GM12878 (cell line): ENCODE results near the gene LEUTX. TPM values are rescaled to one million over a fixed set of nuclear protein-coding genes. Genes with fewer than 3 reads are reported as not detected.

ENCODE experiments used
- ATAC-seq: fragments of 200-7000 bp; cut with Tn5 transposase; 3 replicates; pipeline ENCODE4 v1.9.1; 2020; ENCODE audit warnings: mild to moderate bottlenecking, moderate library complexity
- BruUV-seq: library from RNA; stranded (reverse); fragments of 400-500 nt; replicated peaks from 2 replicates; lab custom pipeline; 2021; lab: Mats Ljungman, UMichigan
- CTCF ChIA-PET: fragments of 300-600 bp; sonication (Branson Sonifier 250); formaldehyde crosslinking; extraction: SDS; loops from one replicate; lab custom pipeline; 2021; ENCODE audit warnings: inconsistent platforms; lab: Yijun Ruan, JAX
- POLR2A ChIA-PET: fragments of 350-600 bp; formaldehyde crosslinking; extraction: SDS; loops from one replicate; lab custom pipeline; 2021; ENCODE audit warnings: inconsistent platforms; lab: Charles Lee
- RAD21 ChIA-PET: fragments of 300-600 bp; sonication (Branson Sonifier 250); formaldehyde crosslinking; loops from one replicate; lab custom pipeline; 2023; ENCODE audit warnings: antibody characterized with exemption; ENCODE audit not compliant: unreplicated experiment; lab: Charles Lee
- SMC1A ChIA-PET: fragments of 300-600 bp; sonication (Branson Sonifier 250); formaldehyde crosslinking; loops from one replicate; lab custom pipeline; 2023; ENCODE audit not compliant: unreplicated experiment, uncharacterized antibody; lab: Charles Lee
- DNase-seq: peaks from one replicate; pipeline ENCODE4 v3.0.0-alpha.2; 2011; ENCODE audit warnings: low read depth, low spot score
- FAIRE-seq: peaks from 3 replicates; lab custom pipeline; 2011; peaks lifted over from hg19 to GRCh38; lab: Jason Lieb, UNC
- H2AFZ ChIP-seq: 2 replicates; pipeline ENCODE4 v1.6.0; 2011; ENCODE audit warnings: low read depth, low read length, control low read depth; ENCODE audit not compliant: control insufficient read depth
- H3K27ac ChIP-seq: 2 replicates; pipeline ENCODE4 v1.5.1; 2011; ENCODE audit warnings: control low read depth; ENCODE audit not compliant: control insufficient read depth, insufficient read depth
- H3K27me3 ChIP-seq, 2 experiments: replicated peaks in 1 of 2; 2 replicates each; pipeline versions ENCODE4 v1.6.0 to v1.6.1; 2011; ENCODE audit warnings: low read length in 1 of 2; ENCODE audit not compliant: control insufficient read depth in 2 of 2, insufficient read depth in 2 of 2
- H3K36me3 ChIP-seq, 2 experiments: 2 replicates each; pipeline ENCODE4 v1.5.1; 2011; ENCODE audit warnings: low read length in 1 of 2; ENCODE audit not compliant: control insufficient read depth in 2 of 2, insufficient read depth in 2 of 2
- H3K4me1 ChIP-seq: 2 replicates; pipeline ENCODE4 v1.6.1; 2011; ENCODE audit warnings: mild to moderate bottlenecking, low read length, moderate library complexity, mixed read lengths; ENCODE audit not compliant: control insufficient read depth, insufficient read depth
- H3K4me2 ChIP-seq: 2 replicates; pipeline ENCODE4 v1.6.0; 2011; ENCODE audit warnings: control low read depth; ENCODE audit not compliant: control insufficient read depth, insufficient read depth
- H3K4me3 ChIP-seq: fragments of 200-600 bp; sonication (generic); 2 replicates; pipeline ENCODE4 v1.5.1; 2016
- H3K79me2 ChIP-seq: 2 replicates; pipeline ENCODE4 v1.6.0; 2011; ENCODE audit warnings: low read length; ENCODE audit not compliant: control insufficient read depth, insufficient read depth
- H3K9ac ChIP-seq: 2 replicates; pipeline ENCODE4 v1.8.0; 2011; ENCODE audit warnings: low read length, control low read depth, mixed read lengths; ENCODE audit not compliant: control insufficient read depth, insufficient read depth
- H3K9me3 ChIP-seq: replicated peaks from 3 replicates; pipeline ENCODE4 v1.5.1; 2011; ENCODE audit warnings: mild to moderate bottlenecking, low read length; ENCODE audit not compliant: control insufficient read depth, insufficient read depth
- H4K20me1 ChIP-seq: 2 replicates; pipeline ENCODE4 v1.6.0; 2011; ENCODE audit not compliant: control insufficient read depth, insufficient read depth
- CHD1 ChIP-seq: IDR thresholded peaks from 2 replicates; pipeline ENCODE4 v1.6.1; 2012; ENCODE audit warnings: low read depth, low read length, improper control_type of control experiment
- CHD4 ChIP-seq: fragments of 200-600 bp; sonication (generic); IDR thresholded peaks from 2 replicates; pipeline ENCODE4 v1.6.1; 2016; ENCODE audit warnings: mild to moderate bottlenecking
- ESRRA ChIP-seq: IDR thresholded peaks from 2 replicates; pipeline ENCODE4 v1.6.1; 2012; ENCODE audit warnings: mild to moderate bottlenecking, low read length, improper control_type of control experiment
- MTA2 ChIP-seq: fragments of 450-650 bp; IDR thresholded peaks from 2 replicates; pipeline ENCODE4 v1.6.1; 2016; ENCODE audit warnings: low read depth, mild to moderate bottlenecking, moderate library complexity
- NR2C1 ChIP-seq: fragments of 450-650 bp; IDR thresholded peaks from 2 replicates; pipeline ENCODE4 v1.6.1; 2017; ENCODE audit warnings: antibody characterized with exemption, mild to moderate bottlenecking, moderate library complexity
- RBBP5 ChIP-seq: fragments of 200-600 bp; sonication (generic); conservative IDR thresholded peaks from 2 replicates; pipeline ENCODE4 v1.6.1; 2016
- REST ChIP-seq: IDR thresholded peaks from 2 replicates; pipeline ENCODE4 v1.6.1; 2012; ENCODE audit warnings: mild to moderate bottlenecking, low read depth, low read length
- STAT3 ChIP-seq: IDR thresholded peaks from 2 replicates; pipeline ENCODE4 v1.6.1; 2011; ENCODE audit warnings: low read depth, low read length, improper control_type of control experiment
- ZNF24 ChIP-seq: fragments of 450-650 bp; IDR thresholded peaks from 2 replicates; pipeline ENCODE4 v1.6.1; 2017; ENCODE audit warnings: antibody characterized with exemption, mild to moderate bottlenecking
- ZSCAN29 ChIP-seq: fragments of 450-650 bp; IDR thresholded peaks from 2 replicates; pipeline ENCODE4 v1.6.1; 2017; ENCODE audit warnings: mild to moderate bottlenecking, moderate library complexity
- ZZZ3 ChIP-seq: IDR thresholded peaks from 2 replicates; pipeline ENCODE4 v1.6.1; 2011; ENCODE audit warnings: low read depth; ENCODE audit not compliant: control insufficient read depth, insufficient read length
- WGBS: methylation state at CpG from one replicate; pipeline ENCODE4 v1.1.6; 2016; ENCODE audit warnings: low lambda C conversion rate; ENCODE audit not compliant: insufficient replicate concordance, insufficient coverage; ENCODE audit errors: missing lambda C conversion rate; 5-methylcytosine and 5-hydroxymethylcytosine counted together
- in situ Hi-C: fragments of 300-500 bp; cut with MboI; formaldehyde crosslinking; loops from 9 replicates; pipeline ENCODE4 v1.14.3; 2018; ENCODE audit warnings: mixed read lengths
- intact Hi-C: fragments of 100-400 bp; cut with micrococcal nuclease; formaldehyde crosslinking; loops from one replicate; pipeline ENCODE4 v1.14.2; 2022; ENCODE audit not compliant: unreplicated experiment
- polyA plus RNA-seq, 11 experiments: library from polyadenylated mRNA; depleted of rRNA in 4 of 11; unstranded in 6 of 11; stranded (reverse) in 5 of 11; fragments of >200 nt; fragmentation: Nextera tagmentation in 4 of 11; fragmentation: Illumina TruSeq in 1 of 11; extraction: Ambion mirVana in 4 of 11; extraction: Trizol in 1 of 11; gene quantifications; 1 replicate in 1 of 11; 2 replicates in 10 of 11; pipeline versions ENCODE4 v1.2.1 to v1.2.3, GENCODE V29; 2011 to 2016; ENCODE audit warnings: inconsistent platforms in 2 of 11, missing spikeins in 2 of 11, low read depth in 1 of 11
- total RNA-seq, 4 experiments: library from RNA; depleted of rRNA in 3 of 4; stranded (reverse); fragments of >200 nt in 3 of 4; fragmentation: Illumina TruSeq in 1 of 4; extraction: Trizol in 1 of 4; gene quantifications; 2 replicates each; pipeline versions ENCODE4 v1.2.1 to v1.2.3, GENCODE V29; 2013 to 2021

Gene LEUTX
- total and polyA plus RNA-seq, 10 of the 15 experiments (the other 5 are each of a cell fraction or from before 2014, with no cell fraction given), result 0.29 to 0.46 (median 0.40) TPM; not detected in 4

GRCh38 chr19:39810424-39810823 lies 31.8 kb downstream of the LEUTX start:
- ChIA-PET SMC1A (interaction anchor here (0.9 to 3.2 kb wide), 3 partner anchors 9 to 35 kb away, joined by 3 to 14 read pairs (median 5); no protein-coding TSS in a partner anchor), POLR2A (interaction anchor here (0.6 to 1.3 kb wide), 5 partner anchors 14 to 261 kb away, joined by 3 to 4 read pairs (median 3); partner anchors contain the start of gene DYRK1B)
- WGBS, result 98% methylated on average over 4 of the region's 4 CpGs

More at GRCh38 chr19:39810424-39810823, 31.8 kb downstream of the LEUTX start:
- Histone ChIP-seq H3K9ac (no peak overlapping the region), H4K20me1 (no peaks in the 10 kb centered on the region), H3K79me2 (no peaks in the 10 kb centered on the region), H2AFZ (no peak overlapping the region)
- BruUV-seq, result no TSS peak
- FAIRE-seq, result no peak
- TF ChIP-seq CHD4, result no peak
- TF ChIP-seq RBBP5, result no peak
- no peak for TF ChIP-seq STAT3
- TF ChIP-seq CHD1, result no peak
- TF ChIP-seq ZNF24, result no peak
- TF ChIP-seq NR2C1, result no peak
- no peak for TF ChIP-seq MTA2
- TF ChIP-seq ZSCAN29, result no peak
- TF ChIP-seq ESRRA, result no peak
- no peak for TF ChIP-seq REST
- no peak for TF ChIP-seq ZZZ3
- TF ChIP-seq, all 136 proteins: peak for 0
- CTCF ChIA-PET, result interaction anchor here (0.9 to 1.9 kb wide), 3 partner anchors 18 to 34 kb away, joined by 3 to 13 read pairs (median 4); no protein-coding TSS in a partner anchor
- H3K4me2 ChIP-seq, result no peak overlapping the region
- H3K27ac ChIP-seq, result no peak overlapping the region
- ATAC-seq (0 out of 3 replicates have a peak, but pooled peaks have one; percentile 28), DNase-seq (no peak)
- in situ Hi-C loops, result no loop called here
- H3K4me1 ChIP-seq, result no peaks in the 10 kb centered on the region
- H3K4me3 ChIP-seq, result no peak overlapping the region
- H3K36me3 ChIP-seq, result no peaks in the 10 kb centered on the region
- H3K9me3 ChIP-seq, result no peaks in the 10 kb centered on the region; the same call in 2 of the 3 replicates
- no peaks in the 10 kb centered on the region for H3K27me3 ChIP-seq
- intact Hi-C loops, result no loop called here
- RAD21 ChIA-PET, result no interaction called here
